Fibroblast of pulmonary artery (primary cell): ENCODE results near the gene SUV39H1.

Source experiments
- DNase-seq: peaks from one replicate; pipeline ENCODE4 v3.0.0-alpha.2; 2010; ENCODE audit warnings: low read depth
- H3K4me3 ChIP-seq: replicated peaks from 2 replicates; pipeline ENCODE4 v1.5.1; 2011; ENCODE audit warnings: low read depth, mild to moderate bottlenecking, control low read depth, low read length, moderate library complexity
- TF ChIP-seq, protein P1 (sequence below): IDR thresholded peaks from 2 replicates; pipeline ENCODE4 v1.5.1; 2011; ENCODE audit warnings: mild to moderate bottlenecking, control low read depth, low read length, inconsistent platforms; ENCODE audit errors: missing control alignments

SUV39H1 gene

DNA sequence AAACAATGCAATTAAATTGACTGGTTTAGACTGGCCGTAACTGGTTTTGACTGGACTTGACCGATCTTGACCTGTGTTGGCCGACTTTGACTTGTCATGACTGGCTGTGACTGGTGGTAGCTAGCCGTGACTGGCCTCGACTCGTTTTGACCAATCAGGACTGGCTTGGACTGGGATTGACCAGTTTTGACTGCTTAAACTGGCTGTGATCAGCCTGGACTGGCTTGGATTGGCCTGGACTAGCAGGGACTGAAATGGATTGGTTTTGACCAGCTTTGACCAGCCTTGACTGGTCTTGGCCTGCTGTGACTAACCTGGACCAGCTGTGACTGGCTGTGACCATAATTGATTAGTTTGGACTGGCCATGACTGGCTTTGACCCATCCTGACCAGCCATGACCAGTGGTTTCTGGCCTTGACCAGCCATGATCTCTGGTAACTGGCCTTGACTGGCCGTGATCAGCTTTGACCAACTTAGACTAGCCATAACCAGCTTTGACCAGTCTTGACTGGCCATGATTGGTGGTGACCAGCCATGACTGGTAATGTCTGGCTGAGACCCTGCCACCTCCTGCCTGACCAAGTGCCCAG lies 13.1 kb downstream of the SUV39H1 start:
- TF ChIP-seq, protein P1, sequence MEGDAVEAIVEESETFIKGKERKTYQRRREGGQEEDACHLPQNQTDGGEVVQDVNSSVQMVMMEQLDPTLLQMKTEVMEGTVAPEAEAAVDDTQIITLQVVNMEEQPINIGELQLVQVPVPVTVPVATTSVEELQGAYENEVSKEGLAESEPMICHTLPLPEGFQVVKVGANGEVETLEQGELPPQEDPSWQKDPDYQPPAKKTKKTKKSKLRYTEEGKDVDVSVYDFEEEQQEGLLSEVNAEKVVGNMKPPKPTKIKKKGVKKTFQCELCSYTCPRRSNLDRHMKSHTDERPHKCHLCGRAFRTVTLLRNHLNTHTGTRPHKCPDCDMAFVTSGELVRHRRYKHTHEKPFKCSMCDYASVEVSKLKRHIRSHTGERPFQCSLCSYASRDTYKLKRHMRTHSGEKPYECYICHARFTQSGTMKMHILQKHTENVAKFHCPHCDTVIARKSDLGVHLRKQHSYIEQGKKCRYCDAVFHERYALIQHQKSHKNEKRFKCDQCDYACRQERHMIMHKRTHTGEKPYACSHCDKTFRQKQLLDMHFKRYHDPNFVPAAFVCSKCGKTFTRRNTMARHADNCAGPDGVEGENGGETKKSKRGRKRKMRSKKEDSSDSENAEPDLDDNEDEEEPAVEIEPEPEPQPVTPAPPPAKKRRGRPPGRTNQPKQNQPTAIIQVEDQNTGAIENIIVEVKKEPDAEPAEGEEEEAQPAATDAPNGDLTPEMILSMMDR: no peak
- H3K4me3 ChIP-seq: no peak overlapping the region
- DNase-seq: no peak

DNA sequence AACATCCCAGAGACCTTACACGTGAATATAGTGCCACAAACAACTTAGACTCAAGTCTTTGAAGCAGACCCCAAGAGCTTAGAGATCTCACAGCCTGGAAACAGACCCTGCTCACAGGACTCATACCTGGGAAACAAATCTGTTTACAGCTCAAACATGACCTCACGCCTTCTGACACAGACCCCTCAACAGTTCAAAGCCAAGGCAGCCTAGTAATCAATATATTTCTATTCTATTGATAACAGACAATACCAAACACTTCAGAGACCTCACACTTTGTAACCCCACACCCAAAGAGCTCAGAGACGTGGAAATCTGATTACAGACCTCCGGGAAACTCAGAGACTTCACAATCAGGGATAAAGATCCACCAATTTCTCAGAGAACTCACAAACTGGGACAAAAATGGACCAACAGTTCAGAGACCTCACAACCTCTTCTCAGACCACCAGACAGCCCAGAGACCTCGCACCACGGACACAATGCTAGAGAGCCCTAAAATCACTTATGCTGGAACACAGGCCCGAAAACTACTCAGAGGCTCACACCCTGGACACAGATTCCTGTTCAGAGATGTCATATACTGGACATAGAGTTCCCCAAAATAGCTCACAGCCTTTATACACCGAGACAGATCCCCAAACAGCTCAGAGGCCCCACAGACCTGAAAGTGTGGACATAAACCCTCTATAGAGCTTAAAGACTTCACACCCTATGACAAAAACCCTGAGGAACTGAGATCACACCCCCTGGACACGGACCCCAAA lies 14.8 kb downstream of the SUV39H1 start:
- no peak for DNase-seq
- H3K4me3 ChIP-seq: no peak overlapping the region
- TF ChIP-seq, protein P1: no peak

DNA sequence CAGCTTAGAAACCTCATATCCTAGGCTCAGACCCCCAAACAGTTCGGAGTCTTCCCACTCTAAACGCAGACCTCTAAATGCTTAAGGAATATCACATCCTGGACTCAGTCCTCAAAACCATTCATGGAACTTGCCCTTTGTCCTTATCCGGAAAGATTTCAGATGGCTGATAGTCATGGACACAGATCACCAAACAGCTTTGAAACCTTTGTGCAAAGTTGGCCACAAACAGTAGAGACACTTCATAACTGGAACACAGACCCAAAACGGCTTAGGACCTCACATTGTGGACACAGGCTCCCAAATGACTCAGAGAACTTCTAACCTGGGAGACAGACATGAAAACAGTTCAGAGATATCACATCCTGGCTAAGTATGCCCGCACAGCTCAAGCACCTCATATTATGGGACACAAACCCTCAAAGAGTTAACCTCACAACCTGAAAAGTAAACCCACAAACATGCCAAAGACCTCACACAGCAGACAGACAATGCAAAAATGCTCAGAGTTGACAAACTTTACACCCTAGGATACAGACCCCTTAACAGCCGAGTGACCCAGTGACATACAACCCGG lies 15.5 kb downstream of the SUV39H1 start:
- no peak for DNase-seq
- TF ChIP-seq, protein P1: no peak
- H3K4me3 ChIP-seq: no peak overlapping the region

DNA sequence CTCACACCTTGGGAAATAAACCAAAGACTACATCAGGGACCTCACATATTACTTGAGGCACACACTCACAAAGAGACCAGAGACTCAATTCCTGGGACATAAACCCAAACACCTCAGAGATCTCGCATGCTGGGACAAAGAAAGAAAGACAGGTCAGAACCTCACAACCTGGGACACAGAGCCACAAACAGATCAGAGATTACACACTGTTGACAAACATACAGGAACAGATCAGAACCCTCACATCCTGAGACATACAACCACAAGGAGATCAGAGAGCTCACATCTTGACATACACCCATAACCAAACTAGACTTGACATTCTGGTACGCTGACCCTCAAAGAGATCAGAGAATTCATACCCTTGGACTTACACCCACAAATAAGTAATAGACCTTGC lies 17.3 kb downstream of the SUV39H1 start:
- TF ChIP-seq, protein P1: no peak
- H3K4me3 ChIP-seq: no peak overlapping the region
- DNase-seq: no peak

DNA sequence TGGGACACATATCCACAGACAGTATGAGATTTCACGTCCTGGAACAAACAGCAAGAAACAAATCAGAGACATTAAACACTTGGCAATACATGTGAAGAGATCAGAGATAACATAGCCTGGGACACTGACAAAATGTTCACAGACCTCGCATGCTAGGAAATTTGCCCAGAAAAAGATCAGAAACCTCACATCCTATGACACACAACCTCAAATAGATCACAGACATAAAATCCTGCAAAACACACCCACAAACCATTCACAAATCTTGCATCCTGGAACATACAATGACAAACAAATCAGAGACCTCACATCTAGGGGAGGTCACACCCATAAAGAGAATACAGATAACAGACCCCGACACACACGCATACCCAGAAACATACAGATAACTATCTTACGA lies 18.0 kb downstream of the SUV39H1 start:
- no peak for DNase-seq
- no peak overlapping the region for H3K4me3 ChIP-seq

DNA sequence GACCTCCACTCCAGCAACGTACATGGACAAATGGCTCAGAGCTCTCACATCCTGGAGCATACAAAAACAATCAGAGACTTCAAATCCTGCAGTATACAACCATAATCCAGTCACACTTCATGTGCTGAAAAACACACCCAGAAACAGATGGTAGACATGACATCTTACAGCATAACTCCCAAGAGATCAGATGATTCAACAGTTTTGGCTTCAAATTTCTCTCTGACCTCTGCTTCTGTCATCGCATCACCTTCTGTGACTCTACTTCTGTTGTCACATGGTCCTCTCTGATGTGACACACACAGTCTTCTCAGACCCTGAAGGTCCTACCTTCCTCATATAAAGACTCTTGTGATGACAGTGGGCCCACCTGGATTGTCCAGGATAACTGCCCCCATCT lies 18.5 kb downstream of the SUV39H1 start:
- no peak overlapping the region for H3K4me3 ChIP-seq
- DNase-seq: peak; percentile 39
- TF ChIP-seq, protein P1: no peak

More for the DNA sequence above, 18.0 kb downstream of the SUV39H1 start:
- TF ChIP-seq, protein P1: no peak
